Measurements from ENCODE around the gene ZMIZ2. TPM values are rescaled to one million over a fixed set of nuclear protein-coding genes. Genes with fewer than 3 reads are reported as not detected.
"Not testable (repeated sequence)": the region's sequence is repeated elsewhere in the genome, so short reads cannot be mapped to it uniquely, and the experiment has no call there.

The ZMIZ2 gene
- total and polyA plus RNA-seq, 2 experiments from 2014 or later, result 15.5 to 46.1 TPM

GRCh38 chr7:44703391-44703790 lies 45.3 kb upstream of the ZMIZ2 start:
- H3K9me3 Mint-ChIP-seq; H2AFZ ChIP-seq; H3K9me2 ChIP-seq (ENCODE audit: insufficient read depth); H3K27ac Mint-ChIP-seq; DNase-seq (ENCODE audit: low spot score); H3K4me1 ChIP-seq (ENCODE audit: insufficient read depth); H3K4me3 Mint-ChIP-seq; ATAC-seq; H3K27ac ChIP-seq (ENCODE audit: low read depth); H3K79me2 ChIP-seq (replicated peaks; ENCODE audit: insufficient read depth); H3K36me3 ChIP-seq (ENCODE audit: insufficient read depth); H4K20me1 ChIP-seq (replicated peaks; ENCODE audit: insufficient read depth); H3K4me2 ChIP-seq; H3K4me3 ChIP-seq; H3K27me3 ChIP-seq (ENCODE audit: insufficient read depth); H3F3A ChIP-seq (replicated peaks; ENCODE audit: low read depth); H3K4me1 Mint-ChIP-seq: not testable (repeated sequence)
- Mint-ChIP-seq H3K36me3 (ENCODE audit: low read depth) (peaks cover 55% of the 10 kb centered on the region), H3K27me3 (ENCODE audit: insufficient read depth, low read depth, poor library complexity) (peaks cover 18% of the 10 kb centered on the region)

- Histone ChIP-seq H3K4me2 (no peak overlapping the region), H3K79me2 (replicated peaks; ENCODE audit: insufficient read depth) (no peaks in the 10 kb centered on the region), H4K20me1 (replicated peaks; ENCODE audit: insufficient read depth) (no peaks in the 10 kb centered on the region), H3K4me3 (no peak overlapping the region), H3K9me2 (ENCODE audit: insufficient read depth) (no peaks in the 10 kb centered on the region), H3F3A (replicated peaks; ENCODE audit: low read depth) (no peaks in the 10 kb centered on the region), H3K36me3 (ENCODE audit: insufficient read depth) (0 out of 2 replicates have a peak, but pooled peaks cover 4% of the 10 kb centered on the region), H3K27ac (ENCODE audit: low read depth) (no peak overlapping the region), H2AFZ (no peak overlapping the region), H3K4me1 (ENCODE audit: insufficient read depth) (no peaks in the 10 kb centered on the region), H3K27me3 (ENCODE audit: insufficient read depth) (no peaks in the 10 kb centered on the region)
- peaks cover 18% of the 10 kb centered on the region for H3K27me3 Mint-ChIP-seq (ENCODE audit: insufficient read depth, low read depth, poor library complexity)
- H3K4me1 Mint-ChIP-seq, result no peaks in the 10 kb centered on the region
- DNase-seq (ENCODE audit: low spot score), result no peak
- no peaks in the 10 kb centered on the region; the same call in 2 of the 3 replicates for H3K9me3 Mint-ChIP-seq
- ATAC-seq, result no peak
- H3K27ac Mint-ChIP-seq, result no peak overlapping the region
- peaks cover 53% of the 10 kb centered on the region for H3K36me3 Mint-ChIP-seq (ENCODE audit: low read depth)
- H3K4me3 Mint-ChIP-seq, result no peak overlapping the region
- TF ChIP-seq EZH2phosphoT487 (IDR thresholded peaks at IDR 0.05; ENCODE audit: unreplicated experiment), result no peak
- no peak for TF ChIP-seq ETS1 (IDR thresholded peaks at IDR 0.05)
- no peak for TF ChIP-seq STAT1 (IDR thresholded peaks at IDR 0.05; ENCODE audit: unreplicated experiment)
- no peak for TF ChIP-seq EZH2 (IDR thresholded peaks at IDR 0.05; ENCODE audit: low read depth, unreplicated experiment)
- no peak for TF ChIP-seq NANOG (IDR thresholded peaks at IDR 0.05; ENCODE audit: borderline replicate concordance)
- TF ChIP-seq ZNF462 (CRISPR knock-in tag; IDR thresholded peaks at IDR 0.05), result no peak
- TF ChIP-seq JUNB (IDR thresholded peaks at IDR 0.05; ENCODE audit: unreplicated experiment), result no peak
- no peak for TF ChIP-seq REST (IDR thresholded peaks at IDR 0.05; ENCODE audit: unreplicated experiment)
- no peak for TF ChIP-seq ZNF331 (CRISPR knock-in tag; IDR thresholded peaks at IDR 0.05; ENCODE audit: low read depth)
- TF ChIP-seq CTCF (conservative IDR thresholded peaks at IDR 0.05; ENCODE audit: low read depth in 2 of 2), result no peak
Measured at GRCh38 chr7:44703921-44704320, 44.7 kb upstream of the ZMIZ2 start.

Data from GM23338 (cell line).